Cortex of kidney (tissue), 1 donor: ENCODE data around the gene BAZ2A.
"Not testable (repeated sequence)": the region's sequence is repeated elsewhere in the genome, so short reads cannot be mapped to it uniquely, and the experiment has no call there.

Source experiments
- DNase-seq: peaks from one replicate; lab custom pipeline; 2025; lab: John Stamatoyannopoulos, UW

Gene BAZ2A

DNA sequence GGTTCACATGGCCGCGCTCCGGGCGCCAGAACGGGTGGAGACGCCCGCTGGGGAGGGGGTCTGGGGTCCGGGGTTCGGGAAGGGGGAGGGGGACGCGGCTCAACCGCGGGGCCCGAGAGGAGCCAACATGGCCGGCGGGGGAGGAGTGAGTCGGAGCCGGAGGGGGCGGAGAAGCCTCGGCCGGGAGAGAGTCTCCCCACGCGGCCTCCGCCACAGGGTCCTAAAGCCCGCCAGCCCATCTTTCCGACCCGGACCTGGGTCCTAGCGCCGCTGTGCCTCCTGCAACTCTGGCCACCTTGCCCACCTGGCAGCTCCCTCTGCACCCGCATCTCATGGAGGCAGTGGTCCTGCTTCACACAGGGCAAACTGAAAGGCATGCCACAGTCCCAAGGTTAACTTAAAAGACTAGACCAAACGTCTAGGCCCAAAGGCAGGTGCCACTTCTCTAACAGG lies at the start of gene BAZ2A:
Gene BAZ2A (minus strand): TSS at position 147 of the 453 bp plus-strand sequence. CDS start 12,796 bp downstream, outside the sequence.
- DNase-seq, result no peak

DNA sequence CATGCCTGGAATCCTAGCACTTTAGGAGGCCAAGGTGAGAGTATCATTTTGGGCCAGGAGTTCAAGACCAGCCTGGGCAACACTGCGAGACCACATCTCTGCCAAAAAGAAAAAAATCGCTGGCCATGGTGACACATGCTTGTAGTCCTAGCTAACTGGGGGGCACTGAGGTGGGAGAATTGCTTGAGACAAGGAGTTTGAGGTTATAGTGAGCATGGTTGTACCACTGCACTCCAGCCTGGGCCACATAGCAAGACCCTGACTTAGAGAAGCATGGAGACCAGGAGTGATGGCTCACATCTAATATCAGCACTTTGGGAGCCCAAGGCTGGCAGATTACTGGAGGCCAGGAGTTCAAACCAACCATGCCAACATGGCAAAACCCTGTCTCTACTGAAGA lies 48.7 kb upstream of the BAZ2A start:
- no peak for DNase-seq

DNA sequence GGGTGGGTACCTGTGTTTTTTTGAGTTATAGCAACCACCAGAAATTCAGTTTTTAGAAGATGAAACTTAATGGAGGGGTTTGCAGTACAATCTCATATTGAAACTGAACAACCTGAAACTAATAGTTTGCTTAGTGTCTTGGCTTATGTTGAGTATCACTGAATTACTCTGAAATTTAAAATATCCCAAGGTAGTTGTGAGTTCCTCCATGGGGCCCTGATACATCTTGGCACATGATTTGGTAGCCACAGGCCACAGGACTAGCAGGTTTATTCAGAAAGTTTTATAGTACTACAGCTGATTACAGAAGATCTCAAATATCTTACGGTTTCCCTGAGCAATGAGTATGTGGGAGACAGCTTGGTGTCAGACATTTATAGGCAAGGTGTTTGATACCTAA lies 47.6 kb upstream of the BAZ2A start:
- DNase-seq, result no peak

DNA sequence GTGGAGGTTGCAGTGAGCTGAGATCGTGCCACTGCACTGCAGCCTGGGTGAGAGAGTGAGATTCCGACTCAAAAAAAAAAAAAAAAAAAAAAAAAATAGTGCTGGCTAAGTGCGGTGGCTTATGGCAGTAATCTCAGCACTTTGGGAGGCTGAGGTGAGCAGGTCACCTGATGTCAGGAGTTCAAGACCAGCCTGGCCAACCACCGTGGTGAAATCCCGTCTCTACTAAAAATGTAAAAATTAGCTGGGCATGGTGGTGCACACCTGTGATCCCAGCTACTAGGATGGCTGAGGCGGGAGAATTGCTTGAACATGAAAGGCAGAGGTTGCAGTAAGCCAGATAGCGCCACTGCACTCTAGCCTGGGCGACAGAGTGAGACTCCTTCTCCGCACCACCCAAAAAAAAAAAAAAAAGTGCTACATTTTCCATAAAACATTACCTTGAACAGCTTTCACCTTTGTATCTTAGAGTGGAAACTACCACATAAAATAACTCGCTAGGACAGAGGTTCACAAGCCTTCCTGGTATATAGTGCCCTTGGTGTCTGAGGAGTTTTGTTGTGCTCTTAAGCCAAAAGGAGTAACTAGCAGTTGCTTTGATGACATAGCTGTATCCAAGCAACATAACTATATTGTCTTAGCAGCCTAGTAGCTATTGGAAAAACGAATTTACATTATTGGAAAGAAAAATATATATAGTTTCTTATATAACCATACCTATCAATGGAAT lies 46.9 kb upstream of the BAZ2A start:
- DNase-seq, result no peak

DNA sequence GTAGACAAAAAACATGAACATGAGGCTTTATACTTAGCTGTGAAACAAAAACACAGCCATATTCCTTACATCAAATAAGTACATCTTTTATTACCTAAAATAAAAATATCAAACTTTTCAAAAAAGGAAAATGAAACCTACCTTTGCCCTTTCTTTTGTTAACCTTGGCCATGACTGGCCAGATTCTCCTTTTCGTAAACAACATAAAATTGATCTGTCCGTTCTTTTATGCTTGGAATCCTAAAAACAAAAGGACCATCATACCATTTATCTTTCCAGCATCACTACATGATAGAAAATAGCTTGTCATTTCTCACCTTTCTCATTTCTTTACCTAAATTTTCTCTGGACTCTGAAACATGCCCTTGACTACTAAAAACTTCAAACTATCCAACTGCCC lies 41.5 kb upstream of the BAZ2A start:
- DNase-seq, result no peak

DNA sequence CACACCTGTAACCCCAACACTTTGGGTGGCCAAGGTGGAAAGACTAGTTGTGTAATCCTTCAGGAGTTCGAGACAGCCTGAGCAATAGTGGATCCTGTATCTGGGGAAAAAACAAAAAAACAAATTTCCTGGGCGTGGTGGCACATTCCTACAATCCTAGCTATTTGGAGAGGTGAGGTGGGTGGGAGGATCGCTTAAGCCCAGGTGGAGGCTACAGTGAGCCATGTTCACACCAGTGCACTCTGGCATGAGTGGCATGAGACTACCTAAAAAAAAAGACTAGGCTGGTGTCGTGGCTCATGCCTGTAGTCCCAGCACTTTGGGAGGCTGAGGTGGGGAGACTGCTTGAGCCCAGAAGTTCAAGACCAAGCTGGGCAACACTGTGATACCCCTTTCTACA lies 40.7 kb upstream of the BAZ2A start:
- DNase-seq, result no peak

DNA sequence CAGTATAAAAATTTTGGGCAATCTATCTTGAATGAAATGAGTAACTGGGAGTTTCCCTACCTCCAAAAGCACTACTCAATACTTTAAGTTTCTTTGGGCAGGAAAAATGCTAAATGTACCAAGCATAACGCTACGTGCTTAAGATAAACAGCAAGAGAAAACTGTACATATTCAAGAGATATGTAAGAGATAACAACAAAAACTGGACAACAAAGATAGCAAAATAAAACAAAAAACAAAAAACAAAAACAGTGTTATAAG lies 38.0 kb upstream of the BAZ2A start:
- DNase-seq, result no peak

DNA sequence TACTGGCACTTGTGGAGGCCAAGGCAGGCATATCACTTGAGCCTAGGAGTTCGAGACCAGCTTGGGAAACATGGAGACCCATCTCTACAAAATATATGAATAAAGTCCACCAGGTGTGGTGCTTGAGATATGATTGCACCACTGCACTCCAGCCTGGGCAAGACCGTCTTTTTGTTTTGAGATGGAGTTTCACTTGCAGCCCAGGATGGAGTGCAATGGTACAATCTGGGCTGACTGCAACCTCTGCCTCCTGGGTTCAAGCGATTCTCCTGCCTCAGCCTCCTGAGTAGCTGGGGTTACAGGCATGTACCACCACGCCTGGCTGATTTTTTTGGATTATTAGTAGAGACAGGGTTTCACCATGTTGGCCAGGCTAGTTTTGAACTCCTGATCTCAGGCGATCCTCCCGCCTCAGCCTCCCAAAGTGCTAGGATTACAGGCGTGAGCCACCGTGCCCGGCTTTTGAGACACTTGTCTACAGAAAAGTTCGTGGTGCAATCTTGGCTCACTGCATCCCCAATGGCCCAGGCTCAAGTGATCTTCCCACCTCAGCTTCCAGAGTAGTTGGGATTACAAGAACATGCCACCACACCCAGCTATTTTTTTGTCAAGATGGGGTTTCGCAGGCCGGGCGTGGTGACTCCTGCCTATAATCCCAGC lies 32.0 kb upstream of the BAZ2A start:
- DNase-seq, result no peak

DNA sequence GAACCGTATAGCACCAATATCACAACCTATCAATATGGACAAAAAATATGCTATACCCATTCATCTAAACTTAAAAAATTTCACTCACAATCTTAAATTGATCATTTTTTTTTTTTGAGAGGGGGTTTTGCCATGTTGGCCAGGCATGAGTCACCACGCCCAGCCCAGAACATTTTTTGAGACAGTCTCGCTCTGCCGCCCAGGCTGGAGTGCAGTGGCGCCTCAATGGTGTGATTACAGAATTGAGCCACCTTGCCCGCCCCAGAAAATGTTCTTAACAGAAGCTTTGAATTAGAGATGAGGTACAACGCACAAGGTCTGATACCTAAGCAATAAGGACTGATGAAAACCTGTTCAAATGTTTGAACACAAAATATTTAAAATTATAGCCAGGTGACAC lies 31.4 kb upstream of the BAZ2A start:
- DNase-seq, result no peak

DNA sequence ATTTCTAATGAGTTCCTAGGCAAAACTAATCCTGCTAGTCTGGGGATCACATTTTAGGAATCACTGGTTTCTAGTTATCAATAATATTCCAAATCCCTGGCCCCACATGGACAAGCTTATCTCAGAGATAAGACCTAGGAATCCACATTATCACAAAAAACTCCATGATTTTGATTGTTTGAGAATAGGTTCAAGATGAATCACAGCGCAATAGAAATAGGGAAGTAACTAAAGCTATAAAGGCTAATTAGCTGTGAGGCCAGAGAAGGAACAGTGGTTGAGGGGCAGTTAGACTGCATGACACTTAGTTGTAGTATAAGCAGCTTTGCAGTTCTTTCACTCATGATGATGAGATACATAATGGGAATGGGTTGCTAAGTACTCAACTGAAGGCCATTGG lies 28.8 kb upstream of the BAZ2A start:
- DNase-seq, result no peak

DNA sequence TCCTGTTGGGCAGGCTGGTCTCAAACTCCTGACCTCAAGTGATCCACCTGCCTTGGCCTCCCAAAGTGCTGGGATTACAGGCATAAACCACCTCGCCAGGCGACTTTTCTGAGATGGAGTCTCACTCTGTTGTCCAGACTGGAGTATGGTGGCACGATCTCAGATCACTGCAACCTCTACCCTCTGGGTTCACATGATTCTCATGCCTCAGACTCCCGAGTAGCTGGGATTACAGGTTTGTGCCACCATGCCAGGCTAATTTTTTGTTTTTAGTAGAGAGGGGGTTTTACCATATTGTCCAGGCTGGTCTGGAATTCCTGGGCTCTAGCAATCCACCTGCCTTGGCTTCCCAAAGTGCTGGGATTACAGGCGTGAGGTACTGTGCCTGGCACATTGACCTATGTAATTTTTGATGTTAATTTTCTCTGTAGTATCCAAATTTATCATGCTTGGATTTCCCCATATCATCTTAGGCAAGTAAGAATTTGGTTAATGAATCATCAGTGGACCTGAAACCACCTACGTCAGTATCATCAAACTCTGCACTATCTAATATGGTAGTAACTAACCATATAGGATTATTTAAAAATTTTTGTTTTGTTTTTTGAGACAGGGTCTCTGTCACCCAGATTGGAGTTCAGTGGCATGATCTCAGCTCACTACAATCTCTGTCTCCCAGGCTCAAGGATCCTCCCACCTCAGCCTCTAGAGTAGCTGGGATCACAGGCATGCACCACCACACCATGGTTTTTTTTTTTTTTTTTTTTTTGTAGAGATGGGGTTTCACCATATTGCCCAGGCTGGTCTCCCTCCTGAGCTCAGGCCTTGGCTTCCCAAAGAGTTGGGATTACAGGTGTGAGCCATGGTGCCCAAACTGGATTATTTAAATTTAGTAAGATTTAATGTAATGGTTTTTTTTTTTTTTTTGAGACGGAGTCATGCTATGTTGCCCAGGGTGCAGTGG lies 27.6 kb upstream of the BAZ2A start:
- no peak for DNase-seq

DNA sequence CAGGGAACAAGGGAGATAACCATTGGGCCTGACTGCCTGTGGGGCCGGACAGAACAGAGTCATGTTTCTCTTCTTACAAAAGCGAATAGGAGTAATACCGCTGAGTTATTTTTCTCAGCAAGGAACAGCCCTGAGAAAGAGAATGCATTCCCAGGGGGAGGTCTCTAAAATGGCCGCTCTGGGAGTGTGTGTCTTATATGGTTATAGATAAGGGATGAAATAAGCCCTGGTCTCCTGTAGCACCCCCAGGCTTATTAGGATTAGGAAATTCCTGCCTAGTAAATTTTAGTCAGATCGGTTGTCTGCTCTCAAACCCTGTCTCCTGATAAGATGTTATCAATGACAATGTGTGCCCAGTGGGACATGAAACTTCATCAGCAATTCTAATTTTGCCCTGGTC lies 23.7 kb upstream of the BAZ2A start:
- not testable (repeated sequence) for DNase-seq

DNA sequence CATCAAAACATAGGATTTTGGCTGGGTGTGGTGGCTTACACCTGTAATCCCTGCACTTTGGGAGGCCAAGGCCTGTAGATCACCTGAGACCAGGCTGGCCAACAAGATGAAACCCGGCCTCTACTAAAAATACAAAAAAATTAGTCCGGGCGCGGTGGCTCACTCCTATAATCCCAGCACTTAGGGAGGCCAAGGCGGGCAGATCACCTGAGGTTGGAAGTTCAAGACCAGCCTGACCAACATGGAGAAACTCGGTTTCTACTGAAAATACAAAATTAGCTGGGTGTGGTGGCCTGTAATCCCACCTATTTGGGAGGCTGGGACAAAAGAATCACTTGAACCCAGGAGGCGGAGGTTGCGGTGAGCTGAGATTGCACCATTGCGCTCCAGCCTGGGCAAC lies 17.9 kb upstream of the BAZ2A start:
- DNase-seq, result not testable (repeated sequence)

DNA sequence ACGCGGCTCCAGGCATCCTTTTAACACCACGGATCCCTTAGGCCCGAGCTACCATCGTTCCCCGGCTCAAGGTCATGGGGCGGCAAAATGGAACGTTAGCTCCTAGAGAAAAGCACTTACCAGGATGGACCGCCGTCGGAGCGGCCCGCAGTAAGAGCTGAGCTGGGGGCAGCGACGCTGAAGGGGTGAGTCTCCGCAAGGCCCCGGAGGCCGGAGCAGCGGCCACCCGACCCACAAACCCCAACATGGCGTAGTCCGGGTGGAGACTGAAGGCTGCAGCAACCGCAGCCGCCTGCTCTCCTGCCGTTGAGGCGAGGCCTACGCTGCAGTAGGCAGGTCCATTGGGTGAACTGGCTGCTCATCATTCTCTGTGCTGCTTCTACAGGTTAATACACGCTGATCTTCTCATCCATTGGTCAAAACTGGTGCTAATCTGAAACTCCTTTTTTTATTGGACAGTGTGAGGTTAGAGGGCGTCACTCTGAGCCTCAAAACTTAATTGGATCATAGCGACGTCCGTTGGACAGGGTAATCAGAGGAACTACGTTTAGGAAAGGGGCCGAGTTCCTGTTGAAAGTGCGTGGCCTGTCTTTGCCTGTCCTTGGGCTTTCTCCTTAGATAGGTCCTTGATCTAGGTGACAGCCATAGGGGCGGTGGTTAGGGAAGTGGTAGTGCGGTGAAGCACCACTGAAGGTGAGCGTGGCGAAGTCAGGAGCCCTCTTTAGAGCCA lies 15.8 kb upstream of the BAZ2A start, which contains the start of gene ATP5F1B:
Gene ATP5F1B (minus strand): TSS at position 268 of the 730 bp plus-strand sequence. CDS start 21 bp downstream, at position 247.
- no peak for DNase-seq

DNA sequence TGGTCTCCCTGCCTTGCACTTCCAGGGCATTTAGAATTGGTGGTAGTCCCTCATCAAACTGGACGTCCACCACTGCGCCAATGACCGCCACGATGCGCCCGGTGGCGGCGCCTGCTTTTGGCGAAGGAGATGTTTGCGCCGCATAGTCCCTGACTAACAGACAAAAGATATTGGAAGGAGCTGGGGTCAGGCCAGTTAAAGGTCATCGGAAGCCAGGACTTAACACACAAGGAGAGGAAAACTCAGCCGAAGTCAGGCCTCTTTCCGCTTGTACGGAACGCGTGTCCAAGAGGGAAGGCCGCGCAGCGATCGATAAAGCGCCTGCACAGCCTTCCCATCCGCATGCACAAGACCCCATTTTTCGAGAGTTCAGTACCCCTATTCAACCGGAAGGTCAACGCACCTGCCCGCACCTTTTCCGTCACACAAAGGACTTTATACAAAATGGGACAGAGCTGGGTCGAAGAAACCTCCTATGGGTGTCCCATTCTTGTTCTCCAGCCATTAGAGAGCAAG lies 15.1 kb upstream of the BAZ2A start:
- DNase-seq, result no peak

DNA sequence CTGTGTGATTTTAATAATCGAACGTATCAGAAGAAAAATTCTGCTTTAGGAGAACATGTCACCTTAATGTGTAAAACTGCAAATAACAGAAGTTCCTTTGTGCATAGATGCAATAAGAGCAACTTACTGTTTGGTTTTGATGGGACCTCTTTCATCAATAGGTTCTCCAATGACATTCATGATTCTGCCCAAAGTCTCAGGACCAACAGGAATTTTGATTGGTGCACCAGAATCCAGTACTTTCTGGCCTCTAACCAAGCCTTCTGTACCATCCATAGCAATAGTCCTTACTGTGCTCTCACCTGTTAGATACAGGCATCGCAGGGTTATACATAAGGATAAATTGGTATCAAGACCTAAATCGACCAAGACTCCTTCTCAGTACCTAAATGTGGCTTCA lies 14.5 kb upstream of the BAZ2A start:
- DNase-seq, result no peak

DNA sequence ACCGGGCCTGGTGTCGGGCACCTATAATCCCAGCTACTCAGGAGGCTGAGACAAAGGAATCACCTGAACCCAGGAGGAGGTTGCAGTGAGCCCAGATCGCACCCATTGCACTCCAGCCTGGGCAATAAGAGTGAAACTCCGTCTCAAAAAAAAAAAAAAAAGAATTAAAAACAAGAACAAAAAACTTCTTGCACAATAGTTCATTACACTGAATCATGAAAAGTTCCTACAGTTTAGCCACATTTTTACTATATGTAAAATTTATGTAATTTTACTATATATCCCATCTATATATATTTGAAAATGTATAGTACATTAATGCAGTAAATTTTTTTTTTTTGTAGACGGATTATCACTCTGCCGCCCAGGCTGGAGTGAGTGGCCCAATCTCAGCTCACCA lies 11.1 kb upstream of the BAZ2A start:
- DNase-seq, result no peak

DNA sequence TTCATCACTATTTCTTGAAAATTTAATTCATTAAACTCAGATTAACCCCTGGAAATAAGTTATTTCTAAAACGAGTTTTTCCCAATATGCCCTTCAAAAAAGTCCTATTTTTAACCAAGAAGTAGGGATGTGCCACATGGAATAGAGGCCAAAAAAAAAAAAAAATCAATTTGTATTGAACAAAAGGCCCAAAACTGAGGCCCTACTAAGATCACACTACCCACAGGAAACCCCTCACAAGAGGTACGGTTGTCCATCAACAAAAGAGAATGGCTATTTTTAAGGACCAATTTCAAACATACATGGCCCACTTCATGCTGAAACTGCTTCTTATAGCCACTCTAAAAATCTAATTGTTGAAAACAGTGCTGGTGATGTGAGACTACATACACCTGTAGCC lies 7.5 kb upstream of the BAZ2A start:
- no peak for DNase-seq

DNA sequence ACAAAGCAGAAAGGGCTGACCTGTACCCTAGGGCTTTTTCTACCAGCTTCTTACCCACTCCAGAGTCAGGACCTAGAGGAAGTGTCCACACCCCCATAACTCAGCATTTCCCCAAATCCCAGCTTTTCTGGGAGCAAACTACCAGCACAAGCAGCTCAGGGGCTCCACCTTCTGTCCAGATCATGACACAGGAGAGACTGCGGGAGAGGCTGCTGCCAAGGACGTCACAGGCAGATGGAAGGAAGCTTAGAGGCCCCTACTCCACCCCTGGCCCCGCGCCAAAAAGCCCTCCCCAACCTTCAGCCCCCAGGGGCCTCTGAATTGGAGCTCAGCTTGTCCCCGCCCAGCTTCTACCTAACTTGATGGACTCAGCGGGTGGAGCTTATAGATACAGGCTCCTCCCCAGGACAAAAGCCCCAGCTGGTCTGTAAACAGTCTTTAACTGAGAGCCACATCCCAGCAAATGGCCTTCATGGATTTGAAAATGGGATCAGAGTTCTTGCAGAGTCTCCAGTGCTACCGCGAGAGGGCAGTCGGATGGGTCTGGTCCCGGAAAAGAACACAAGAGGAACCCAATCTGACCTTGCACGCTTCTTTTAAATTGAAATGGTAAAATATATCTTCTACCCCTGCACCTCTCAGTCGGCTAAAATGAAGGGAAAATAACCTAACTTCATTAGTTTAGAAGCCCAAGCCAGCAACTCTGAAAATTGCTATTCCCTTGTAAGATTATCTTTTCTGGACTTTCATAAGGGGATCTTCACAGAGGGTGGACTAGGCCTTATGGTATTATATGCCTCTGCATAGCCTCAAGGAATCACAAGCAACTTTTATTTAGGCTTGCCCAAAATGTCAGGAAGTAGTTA lies 6.8 kb upstream of the BAZ2A start:
- DNase-seq, result no peak

DNA sequence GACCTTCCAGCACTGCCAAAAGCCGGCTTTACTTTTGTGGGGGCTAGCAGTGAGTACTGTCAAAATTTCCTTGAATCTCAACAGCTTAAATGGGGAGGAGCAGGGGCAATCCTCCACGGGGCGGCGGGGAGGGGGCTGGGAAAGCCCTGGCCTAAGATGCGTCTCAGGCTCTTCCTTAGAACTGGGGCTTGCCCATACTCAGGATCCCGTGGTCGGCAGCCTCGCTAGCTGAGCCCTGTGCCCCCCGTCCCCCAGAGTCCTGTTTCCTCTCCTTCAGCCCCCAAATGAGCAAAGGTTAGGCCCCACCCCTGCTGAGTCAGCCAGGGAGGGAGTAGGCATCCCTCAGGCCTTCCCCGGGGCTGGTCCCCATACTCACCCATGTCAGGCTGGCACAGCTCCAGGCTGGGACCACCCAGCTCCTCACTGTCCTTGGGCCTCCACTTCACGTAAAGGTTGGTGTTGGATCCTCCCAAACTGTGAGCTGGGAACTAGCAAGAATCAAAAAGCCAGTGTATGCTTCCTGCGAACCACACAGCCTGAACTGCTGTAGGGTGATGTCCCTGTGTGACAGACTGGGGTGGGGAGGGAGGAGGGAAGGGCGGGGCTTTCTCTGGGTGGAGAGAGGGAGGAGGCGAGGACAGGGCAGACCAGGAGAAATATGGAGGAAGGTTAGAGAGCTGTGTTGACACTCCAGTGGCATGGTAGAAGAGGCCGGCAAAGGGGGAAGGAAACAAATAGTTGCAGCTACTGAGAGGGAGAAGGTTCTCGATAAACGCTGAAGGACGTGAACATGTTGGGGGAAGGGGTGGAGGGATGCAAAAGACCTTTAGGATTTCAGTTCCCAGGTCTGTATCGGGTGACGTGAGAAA lies 5.9 kb upstream of the BAZ2A start:
- DNase-seq, result no peak
